Measurements from ENCODE around the gene TELO2.

Gene TELO2

DNA sequence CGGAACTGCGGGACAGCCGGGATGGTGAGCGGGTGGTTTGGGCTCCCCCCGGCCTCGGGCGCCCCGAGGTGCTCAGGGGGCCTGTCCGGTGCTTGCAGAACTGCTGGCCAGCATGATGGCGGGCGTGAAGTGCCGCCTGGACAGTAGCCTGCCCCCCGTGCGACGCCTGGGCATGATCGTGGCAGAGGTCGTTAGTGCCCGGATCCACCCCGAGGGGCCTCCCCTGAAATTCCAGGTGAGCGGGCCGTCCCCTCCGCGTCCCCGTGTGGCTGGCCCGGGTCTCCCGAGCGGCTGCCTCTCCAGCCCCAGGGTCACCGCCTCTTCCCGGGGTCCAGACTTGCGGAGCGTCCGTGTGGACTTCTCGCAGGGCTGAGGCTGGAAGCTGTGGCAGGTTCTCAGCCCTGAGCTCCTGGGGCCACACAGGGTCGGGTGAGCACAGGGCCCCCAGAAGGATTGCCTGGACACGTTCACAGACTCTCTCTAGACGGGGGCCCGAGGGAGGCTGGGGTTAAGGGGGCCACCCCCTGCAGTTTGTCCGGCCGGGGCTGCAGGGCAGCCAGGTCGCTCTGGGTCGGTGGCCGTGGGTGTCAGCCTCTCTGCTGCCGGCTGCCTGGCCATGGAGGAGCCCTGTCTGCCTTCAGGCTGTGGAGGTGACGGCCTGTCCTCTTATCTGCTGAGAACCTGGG lies 7.4 kb downstream of the TELO2 start:
- DNase-seq, result no peak

- no peak for DNase-seq
These were observed 8.5 kb downstream of the TELO2 start for GRCh38 chr16:1501630-1502029.

GRCh38 chr16:1502092-1503004 lies 9.2 kb downstream of the TELO2 start:
- DNase-seq, result no peak

DNA sequence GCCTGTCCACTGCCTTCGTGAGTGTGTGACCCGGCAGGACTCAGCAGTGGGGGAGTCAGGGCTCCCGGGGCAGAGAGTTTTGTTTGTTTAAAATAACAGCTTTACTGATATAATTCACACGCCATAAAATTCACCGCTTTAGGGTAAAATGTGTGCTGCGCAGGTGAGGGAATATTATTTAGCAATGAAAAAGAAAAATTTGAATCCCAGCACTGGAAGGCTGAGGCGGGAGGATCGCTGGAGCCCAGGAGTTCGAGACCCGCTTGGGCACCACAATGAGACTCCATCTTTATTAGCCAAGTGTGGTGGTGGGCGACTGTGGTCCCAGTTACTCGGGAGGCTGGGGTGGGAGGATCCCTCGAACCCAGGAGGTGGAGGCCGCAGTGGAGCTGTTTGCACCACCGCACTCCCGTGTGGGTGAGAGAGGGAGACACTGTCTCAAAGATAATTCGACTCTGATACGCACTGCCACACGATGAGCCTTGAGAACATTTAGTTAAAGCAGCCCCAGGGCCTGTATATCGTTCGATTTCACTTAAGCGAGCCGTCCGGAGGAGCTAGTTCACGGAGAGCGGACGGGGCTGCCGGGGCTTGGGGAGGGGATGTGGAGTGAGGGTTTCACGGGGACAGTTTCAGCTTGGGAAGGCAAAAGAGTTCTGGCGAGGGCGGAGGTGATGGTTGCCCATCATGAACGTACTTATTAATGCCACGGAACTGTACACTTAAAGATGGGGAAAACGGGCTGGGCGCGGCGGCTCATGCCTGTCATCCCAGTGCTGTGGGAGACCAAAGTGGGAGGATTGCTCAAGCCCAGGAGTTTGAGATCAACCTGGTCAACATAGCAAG lies 10.2 kb downstream of the TELO2 start:
- no peak for DNase-seq

DNA sequence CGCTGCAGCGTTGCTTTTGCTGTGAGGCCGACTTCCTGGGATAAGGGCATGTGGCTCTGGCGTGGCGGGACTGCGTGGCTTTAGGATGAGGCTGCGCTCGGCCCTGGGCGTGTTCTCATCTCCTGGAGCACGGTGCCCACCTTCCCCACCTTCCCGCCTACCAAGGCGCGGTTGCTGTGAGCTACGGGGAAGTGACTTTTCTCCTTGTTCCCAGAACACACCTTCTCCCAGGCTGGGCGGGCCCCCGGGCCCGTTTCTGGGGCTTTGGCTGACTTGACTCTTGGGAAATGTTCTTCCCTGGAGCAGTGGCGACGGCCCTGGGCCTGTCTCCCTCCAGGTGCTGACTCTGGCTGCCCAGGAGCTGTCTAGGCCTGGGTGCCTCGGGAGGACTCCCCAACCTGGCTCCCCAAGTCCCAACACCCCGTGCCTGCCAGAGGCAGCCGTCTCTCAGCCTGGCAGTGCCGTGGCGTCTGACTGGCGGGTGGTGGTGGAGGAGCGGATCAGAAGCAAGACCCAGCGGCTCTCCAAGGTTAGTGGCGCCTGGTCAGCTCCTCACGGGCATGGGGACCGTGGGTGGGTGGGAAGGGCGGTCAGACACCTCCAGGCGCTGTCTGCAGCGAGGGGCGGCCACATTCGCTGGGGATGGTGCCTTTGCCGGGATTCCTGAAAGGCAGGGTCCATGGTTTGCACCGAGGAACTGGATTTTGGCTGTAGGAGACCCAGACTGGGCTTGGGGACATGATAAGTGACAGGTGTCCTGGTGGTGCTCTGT lies 12.1 kb downstream of the TELO2 start:
- no peak for DNase-seq

DNA sequence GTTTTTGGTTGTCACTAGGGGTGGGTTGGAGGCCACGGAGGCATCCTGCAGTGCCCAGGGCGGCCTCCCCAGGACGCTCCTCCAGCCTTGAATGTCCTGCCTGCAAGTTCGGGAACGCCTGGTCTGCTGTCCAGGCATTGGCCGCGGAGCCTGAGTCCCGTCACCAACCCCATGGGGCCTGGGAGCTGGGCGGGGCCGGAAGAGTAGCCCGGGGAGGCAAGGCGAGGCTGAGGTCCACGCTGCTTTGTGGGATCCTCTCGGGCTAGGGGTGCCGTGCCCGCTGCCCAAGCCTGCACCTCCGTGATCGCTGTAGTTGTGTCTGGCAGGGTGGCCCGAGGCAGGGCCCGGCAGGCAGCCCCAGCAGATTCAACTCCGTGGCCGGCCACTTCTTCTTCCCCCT lies 12.8 kb downstream of the TELO2 start:
- DNase-seq, result no peak

DNA sequence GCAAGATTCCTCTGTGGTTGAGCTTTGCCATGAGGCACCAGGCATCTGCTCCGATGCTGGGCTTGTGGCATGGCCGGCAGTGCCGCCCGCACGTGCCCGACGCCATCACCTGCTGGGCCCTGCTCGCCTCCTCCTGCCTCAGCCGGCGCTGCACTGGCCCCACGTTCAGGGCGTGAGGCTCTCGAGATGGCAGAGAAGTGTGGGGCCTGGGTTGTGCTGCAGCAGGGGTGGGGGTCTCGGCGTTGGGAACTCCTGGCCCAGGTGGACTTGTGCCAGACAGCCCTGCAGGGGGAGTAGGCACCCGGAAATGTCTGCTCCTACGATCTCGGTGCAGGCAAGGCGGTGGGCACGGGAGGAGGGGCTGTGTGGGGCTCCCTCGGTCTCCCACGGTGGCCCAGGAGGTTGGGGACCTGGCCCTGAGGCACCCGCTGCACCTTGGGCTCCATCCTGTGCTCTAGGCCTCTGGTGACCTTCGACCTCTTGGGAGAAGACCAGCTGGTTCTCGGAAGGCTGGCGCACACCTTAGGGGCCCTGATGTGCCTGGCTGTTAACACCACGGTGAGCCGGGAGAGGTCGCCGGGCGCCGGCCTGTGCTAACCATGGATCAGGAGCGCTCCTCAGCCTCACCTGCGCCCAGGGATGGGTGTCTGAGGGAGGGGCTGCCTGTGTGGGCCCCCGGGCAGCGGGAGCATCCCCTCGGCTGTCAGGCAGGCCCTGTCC lies 13.5 kb downstream of the TELO2 start:
- no peak for DNase-seq

DNA sequence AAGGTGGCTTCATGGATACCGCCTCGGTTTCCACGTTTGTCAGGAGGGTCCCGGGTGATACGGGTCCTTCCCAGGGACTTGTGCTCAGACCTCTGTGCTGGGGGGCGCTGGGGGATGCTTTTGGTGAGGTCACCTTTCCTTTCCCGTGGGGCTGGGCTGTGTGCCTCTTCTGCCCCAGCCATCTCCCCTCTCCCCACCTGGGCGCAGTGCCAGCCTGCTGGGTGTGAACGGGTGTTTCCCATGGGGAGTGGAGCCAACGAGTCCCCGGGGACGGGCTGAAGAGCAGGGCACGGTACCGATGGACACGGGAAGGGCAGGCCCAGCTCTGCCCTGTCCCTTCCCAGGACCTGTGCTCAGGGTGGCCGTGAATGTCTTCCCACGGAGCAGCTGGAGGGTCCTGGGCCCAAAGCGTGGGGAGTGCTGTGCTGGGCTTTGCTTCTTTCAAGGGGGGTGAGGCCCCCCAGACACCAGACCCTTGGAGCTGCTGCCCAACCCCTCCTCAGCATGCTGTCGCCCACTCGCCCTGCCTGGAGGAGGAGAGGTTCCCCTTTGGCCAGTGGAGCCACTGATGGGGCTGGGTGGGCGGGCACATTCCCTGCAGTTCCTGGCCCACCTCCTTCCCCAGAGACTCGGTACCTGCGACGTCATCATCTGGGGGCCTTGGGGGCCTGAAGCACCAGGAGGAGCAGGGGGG lies 15.5 kb downstream of the TELO2 start:
- DNase-seq, result no peak

DNA sequence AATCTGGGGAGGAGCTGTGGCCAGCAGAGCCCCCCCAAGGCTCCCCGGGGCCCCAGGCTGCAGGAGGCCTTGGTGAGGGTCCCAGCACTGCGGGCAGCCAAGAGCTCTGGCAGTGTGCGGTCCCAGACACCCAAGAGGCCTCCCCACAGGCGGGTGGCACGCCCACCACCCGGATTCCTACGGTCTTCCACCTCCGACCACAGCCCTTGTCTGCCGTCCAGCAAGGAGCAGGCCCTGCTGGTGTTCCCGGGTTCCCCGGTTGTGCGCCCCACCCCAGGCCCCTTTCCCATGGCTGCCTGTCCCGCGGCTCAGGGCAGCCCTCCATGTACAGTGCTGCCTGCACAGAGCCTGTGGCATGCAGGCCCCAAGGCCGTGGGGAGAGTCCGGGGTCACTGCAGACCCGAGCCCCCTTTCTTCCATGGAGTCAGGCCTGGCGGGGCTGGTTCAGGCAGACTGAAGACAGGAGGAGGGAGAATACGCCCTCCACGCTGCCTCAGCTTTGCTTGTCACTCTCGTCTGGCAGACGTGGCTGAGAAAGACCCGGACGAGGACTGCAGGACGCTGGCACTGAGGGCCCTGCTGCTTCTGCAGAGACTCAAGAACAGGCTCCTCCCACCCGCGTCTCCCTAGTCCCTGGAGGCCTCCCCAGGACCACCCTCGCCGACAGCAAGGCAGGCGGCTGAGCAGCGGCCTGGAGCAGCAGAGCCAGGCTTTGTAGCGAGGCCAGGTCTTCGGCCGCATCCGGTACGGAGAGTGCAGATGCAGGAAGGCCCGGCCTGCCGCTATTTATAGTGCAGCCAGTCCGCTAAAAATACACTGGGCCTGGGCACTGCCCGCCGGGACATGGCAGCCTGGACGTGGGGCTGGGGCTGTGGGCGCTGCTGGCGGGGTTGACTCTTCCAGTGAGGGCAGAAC lies 16.4 kb downstream of the TELO2 start:
- no peak for DNase-seq

- no peak for DNase-seq
These were observed 17.1 kb downstream of the TELO2 start for GRCh38 chr16:1510272-1510671.

- no peak for DNase-seq
These were observed 17.8 kb downstream of the TELO2 start for GRCh38 chr16:1510941-1511351.

GRCh38 chr16:1511662-1512569 lies 18.8 kb downstream of the TELO2 start:
- DNase-seq, result no peak

DNA sequence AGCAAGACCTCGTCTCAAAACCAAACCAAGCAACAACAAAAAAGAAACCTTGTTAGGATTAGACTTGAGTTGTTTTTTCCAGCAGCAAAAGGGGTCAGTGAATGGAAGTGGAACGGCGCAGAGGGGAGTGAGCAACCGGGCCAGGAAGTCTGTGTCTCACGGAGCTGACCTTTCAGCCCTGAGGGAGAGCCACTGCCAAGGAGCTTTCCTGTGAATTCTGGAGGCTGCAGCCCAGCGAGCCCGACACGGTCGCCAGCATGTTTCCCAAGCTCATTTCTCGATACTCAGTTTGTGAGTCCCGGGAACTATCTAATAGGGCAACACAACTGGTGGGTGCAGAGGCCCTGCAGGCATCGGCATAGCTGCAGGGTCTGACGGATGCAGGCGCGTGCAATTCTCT lies 19.6 kb downstream of the TELO2 start:
- no peak for DNase-seq

DNA sequence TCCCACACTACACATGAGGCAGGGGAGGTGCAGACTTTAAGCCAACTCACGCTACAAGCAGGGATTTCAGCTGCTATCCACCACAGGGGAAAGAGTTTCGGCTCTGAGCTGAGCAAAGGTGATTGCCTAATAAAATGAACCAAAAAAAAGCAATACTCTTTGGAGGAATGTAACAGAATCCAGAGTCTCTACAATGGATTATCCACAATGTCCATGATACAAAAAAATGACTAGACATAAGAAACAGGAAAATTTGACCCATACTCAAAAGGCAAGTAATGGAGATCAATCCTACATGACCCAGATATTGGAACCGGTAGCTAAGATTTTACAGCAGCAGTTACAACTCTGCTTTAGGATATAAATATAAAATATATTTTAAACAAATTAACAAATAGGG lies 21.3 kb downstream of the TELO2 start:
- no peak for DNase-seq

DNA sequence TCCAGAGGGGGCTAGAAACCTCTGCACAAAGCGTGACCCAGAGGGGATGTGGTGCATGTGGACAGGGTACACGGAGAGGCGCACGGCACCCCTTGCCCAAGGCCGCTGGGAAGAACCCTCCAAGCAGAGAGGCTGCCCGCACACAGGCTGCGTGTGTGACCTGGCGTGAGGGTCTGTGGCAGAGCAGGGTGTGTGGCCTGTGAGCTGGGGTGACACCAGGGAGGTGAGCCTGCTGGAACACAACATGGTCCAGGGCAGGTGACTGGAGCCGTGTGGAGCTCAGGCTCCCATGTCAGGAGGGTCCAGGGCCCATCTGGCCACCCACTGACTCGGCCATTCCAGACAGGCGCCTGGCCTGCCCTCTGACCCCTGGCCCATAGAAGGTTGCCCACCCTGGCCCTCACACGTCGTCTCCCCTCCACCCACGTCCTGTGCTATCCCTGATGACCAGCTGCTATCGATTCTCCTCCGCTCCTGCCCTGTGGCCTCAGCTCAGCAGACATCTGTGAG lies 25.5 kb downstream of the TELO2 start:
- no peak for DNase-seq

DNA sequence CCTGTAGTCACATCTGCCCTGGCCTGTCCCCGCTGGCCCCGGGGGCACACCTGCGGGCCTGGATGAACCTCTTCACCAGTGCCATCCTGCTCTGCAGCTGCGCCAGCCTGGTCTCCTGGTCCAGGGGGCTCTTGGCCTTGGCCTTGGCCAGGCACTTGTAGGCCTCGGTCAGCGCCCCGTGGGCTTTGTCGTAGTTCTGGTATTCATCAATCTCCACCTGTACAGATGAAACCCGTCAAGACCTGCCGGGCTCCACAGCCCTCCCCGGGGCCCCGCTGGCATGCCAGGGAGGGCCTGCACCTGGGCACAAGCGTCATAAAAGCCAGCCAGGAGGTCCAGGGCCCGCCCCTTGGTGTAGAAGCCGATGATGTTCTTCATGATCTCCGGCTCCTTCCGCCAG lies 26.7 kb downstream of the TELO2 start:
- no peak for DNase-seq

DNA sequence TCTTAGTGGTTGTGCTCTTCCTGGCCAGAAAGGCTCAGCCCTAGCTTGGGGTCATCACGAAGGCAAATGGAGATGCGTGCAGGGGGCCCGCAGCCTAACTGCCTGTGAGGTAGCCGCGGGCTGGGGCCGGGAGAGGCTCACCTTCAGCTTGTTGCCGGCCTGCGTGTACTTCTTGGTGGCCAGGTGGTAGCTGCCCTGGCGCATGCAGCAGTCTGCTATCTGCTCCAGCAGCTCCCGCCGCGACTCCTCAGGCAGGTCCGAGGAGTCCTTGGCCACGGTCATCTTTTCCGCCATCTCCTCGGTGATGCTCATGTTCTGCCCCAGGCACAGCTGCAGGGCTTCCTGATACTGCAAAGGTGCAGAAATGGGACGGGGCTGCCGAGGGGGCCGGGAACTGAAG lies 27.3 kb downstream of the TELO2 start:
- DNase-seq, result no peak

- no peak for DNase-seq
These were observed 30.6 kb downstream of the TELO2 start for GRCh38 chr16:1523581-1524245.

All from stimulated activated CD4-positive, alpha-beta T cell treated with anti-CD3 and anti-CD28 coated beads, Interleukin-4, amount 100 ng/mL, for 4 hours (primary cell).